Spinal cord (tissue), 10 donors: ENCODE data around the gene FAM9B. TPM values are rescaled to one million over a fixed set of nuclear protein-coding genes. Genes with fewer than 3 reads are reported as not detected.

Experiments
- DNase-seq, 6 donors: peaks; one replicate each; pipeline versions ENCODE4 v3.0.0 to v3.0.0-alpha.2; 2013 to 2015; ENCODE audit warnings: low spot score in 6 of 6, low read depth in 4 of 6
- H3K27ac ChIP-seq: one replicate; pipeline ENCODE4 v1.5.1; 2013; ENCODE audit warnings: low read depth, low read length, control low read depth
- H3K27me3 ChIP-seq: one replicate; pipeline ENCODE4 v1.6.1; 2013; ENCODE audit warnings: low read length; ENCODE audit not compliant: control insufficient read depth, insufficient read depth
- H3K36me3 ChIP-seq: one replicate; pipeline ENCODE4 v1.6.1; 2013; ENCODE audit warnings: low read length; ENCODE audit not compliant: control insufficient read depth, insufficient read depth
- H3K4me1 ChIP-seq: one replicate; pipeline ENCODE4 v1.6.1; 2013; ENCODE audit warnings: low read length; ENCODE audit not compliant: control insufficient read depth, insufficient read depth
- H3K4me3 ChIP-seq: one replicate; pipeline ENCODE4 v1.5.1; 2013; ENCODE audit warnings: low read depth, low read length, control low read depth
- H3K9me3 ChIP-seq: one replicate; pipeline ENCODE4 v1.6.1; 2013; ENCODE audit warnings: low read length; ENCODE audit not compliant: control insufficient read depth, insufficient read depth
- WGBS: methylation state at CpG from one replicate; pipeline ENCODE4 v1.1.5; 2013; ENCODE audit warnings: missing lambda C conversion rate; ENCODE audit not compliant: insufficient coverage; 5-methylcytosine and 5-hydroxymethylcytosine counted together
- long read RNA-seq, 4 donors: transcript quantifications; one replicate each; lab custom pipeline, GENCODE V29; 2026
- polyA plus RNA-seq, 2 donors: library from polyadenylated mRNA; unstranded; fragments of 120-200 nt; gene quantifications; one replicate each; pipeline ENCODE4 v1.2.1, GENCODE V29; 2013; ENCODE audit not compliant: insufficient read length in 2 of 2
- total RNA-seq, 2 donors: library from RNA; depleted of rRNA in 1 of 2; stranded (reverse); fragments of 120-200 nt in 1 of 2; fragments of >200 nt in 1 of 2; gene quantifications; one replicate each; pipeline versions ENCODE4 v1.2.3 to v1.2.4, GENCODE V29; 2013 to 2014
- donor health status: healthy.

Gene FAM9B
- total RNA-seq: not detected
- polyA plus RNA-seq: under 1 TPM; 0.18 to 0.38 TPM
- long read RNA-seq, donor 1: 0 reads
- long read RNA-seq, donor 2: 0 reads
- long read RNA-seq, donor 3: 0 reads
- long read RNA-seq, donor 4: 0 reads

- no peak for DNase-seq
- Histone ChIP-seq H3K27me3 (peaks cover under 1% of the 10 kb centered on the region), H3K9me3 (no peaks in the 10 kb centered on the region), H3K4me3 (no peak within 1 kb of the TSS), H3K27ac (no peak within 1 kb of the TSS), H3K36me3 (no peaks in the 10 kb centered on the region), H3K4me1 (no peaks in the 10 kb centered on the region)
- 95% methylated on average over 8 of the region's 11 CpGs for WGBS
These were observed at the start of gene FAM9B for GRCh38 chrX:9033989-9034388. Gene FAM9B (minus strand): TSS chrX:9034127. CDS start chrX:9032986, 1,141 bp downstream.

- no peaks in the 10 kb centered on the region for H3K36me3 ChIP-seq
- no peak for DNase-seq
- no peak overlapping the region for H3K4me3 ChIP-seq
- H3K9me3 ChIP-seq: no peaks in the 10 kb centered on the region
- peaks cover 2% of the 10 kb centered on the region for H3K27me3 ChIP-seq
- 67% methylated on average over 1 of the region's 2 CpGs for WGBS
- H3K27ac ChIP-seq: no peak overlapping the region
- no peaks in the 10 kb centered on the region for H3K4me1 ChIP-seq
These were observed 47.3 kb upstream of the FAM9B start for GRCh38 chrX:9081271-9081670.

GRCh38 chrX:9074326-9074725 lies 40.4 kb upstream of the FAM9B start:
- DNase-seq: no peak
- peaks cover 5% of the 10 kb centered on the region for H3K27me3 ChIP-seq
- no peak overlapping the region for H3K27ac ChIP-seq
- H3K4me3 ChIP-seq: no peak overlapping the region
- no peaks in the 10 kb centered on the region for H3K36me3 ChIP-seq
- H3K9me3 ChIP-seq: no peaks in the 10 kb centered on the region
- H3K4me1 ChIP-seq: no peaks in the 10 kb centered on the region
- WGBS: 86% methylated on average over 3 of the region's 5 CpGs

- 93% methylated on average over 1 of the region's 5 CpGs for WGBS
- DNase-seq: no peak
- Histone ChIP-seq H3K36me3 (no peaks in the 10 kb centered on the region), H3K4me1 (no peaks in the 10 kb centered on the region), H3K27ac (no peak overlapping the region), H3K4me3 (no peak overlapping the region), H3K27me3 (peaks cover 8% of the 10 kb centered on the region), H3K9me3 (no peaks in the 10 kb centered on the region)
These were observed 38.4 kb upstream of the FAM9B start for GRCh38 chrX:9072281-9072680.

GRCh38 chrX:9071031-9071650 lies 37.2 kb upstream of the FAM9B start:
- Histone ChIP-seq H3K9me3 (no peaks in the 10 kb centered on the region), H3K27me3 (peaks cover 8% of the 10 kb centered on the region), H3K27ac (no peak overlapping the region), H3K4me3 (no peak overlapping the region), H3K36me3 (no peaks in the 10 kb centered on the region), H3K4me1 (no peaks in the 10 kb centered on the region)
- DNase-seq: no peak
- WGBS: 84% methylated on average over 2 of the region's 4 CpGs

GRCh38 chrX:9069573-9069972 lies 35.6 kb upstream of the FAM9B start:
- H3K4me1 ChIP-seq: no peaks in the 10 kb centered on the region
- no peaks in the 10 kb centered on the region for H3K9me3 ChIP-seq
- 87% methylated on average over 4 of the region's 5 CpGs for WGBS
- no peak overlapping the region for H3K27ac ChIP-seq
- H3K27me3 ChIP-seq: peaks cover 3% of the 10 kb centered on the region
- DNase-seq: no peak
- H3K4me3 ChIP-seq: no peak overlapping the region
- H3K36me3 ChIP-seq: no peaks in the 10 kb centered on the region

GRCh38 chrX:9064694-9065093 lies 30.8 kb upstream of the FAM9B start:
- Histone ChIP-seq H3K4me3 (no peak overlapping the region), H3K27ac (no peak overlapping the region), H3K27me3 (peaks cover 3% of the 10 kb centered on the region)

GRCh38 chrX:9062641-9063040 lies 28.7 kb upstream of the FAM9B start:
- no peaks in the 10 kb centered on the region for H3K4me1 ChIP-seq
- H3K27ac ChIP-seq: no peak overlapping the region
- no peaks in the 10 kb centered on the region for H3K9me3 ChIP-seq
- peaks cover 3% of the 10 kb centered on the region for H3K27me3 ChIP-seq
- H3K4me3 ChIP-seq: no peak overlapping the region
- H3K36me3 ChIP-seq: no peaks in the 10 kb centered on the region
- DNase-seq: peak in 2 of 6 donors; percentile 50 to 72
- 11% methylated on average over 2 of the region's 3 CpGs for WGBS

More at GRCh38 chrX:9064694-9065093, 30.8 kb upstream of the FAM9B start:
- Histone ChIP-seq H3K9me3 (no peaks in the 10 kb centered on the region), H3K36me3 (no peaks in the 10 kb centered on the region), H3K4me1 (no peaks in the 10 kb centered on the region)
- DNase-seq: no peak

- no peak overlapping the region for H3K27ac ChIP-seq
- peaks cover 2% of the 10 kb centered on the region for H3K27me3 ChIP-seq
- WGBS: 66% methylated on average over 2 of the region's 2 CpGs
- no peaks in the 10 kb centered on the region for H3K9me3 ChIP-seq
- no peak for DNase-seq
- H3K36me3 ChIP-seq: no peaks in the 10 kb centered on the region
- H3K4me3 ChIP-seq: no peak overlapping the region
- no peaks in the 10 kb centered on the region for H3K4me1 ChIP-seq
These were observed 21.4 kb upstream of the FAM9B start for GRCh38 chrX:9055354-9055753.

- Histone ChIP-seq H3K27ac (no peak overlapping the region), H3K4me3 (no peak overlapping the region), H3K4me1 (no peaks in the 10 kb centered on the region), H3K9me3 (no peaks in the 10 kb centered on the region), H3K36me3 (no peaks in the 10 kb centered on the region), H3K27me3 (no peaks in the 10 kb centered on the region)
- no peak for DNase-seq
- no CpG with 5 or more reads among the region's 3 CpGs for WGBS
These were observed 18.2 kb upstream of the FAM9B start for GRCh38 chrX:9052081-9052480.
